HepG2 (cell line): Measurements from ENCODE around the gene TTF2.

ENCODE experiments used
- ATF2 ChIP-seq: sonication (generic); formaldehyde crosslinking; IDR thresholded peaks from 2 replicates; pipeline ENCODE4 v1.4.0; 2020; ENCODE audit warnings: missing genetic modification reagents
- CTCF ChIP-seq: sonication (generic); formaldehyde crosslinking; IDR thresholded peaks from 2 replicates; pipeline ENCODE4 v1.5.0; 2020; ENCODE audit warnings: mild to moderate bottlenecking, missing genetic modification reagents, moderate library complexity
- REST ChIP-seq, 2 experiments: IDR thresholded peaks; 2 replicates each; pipeline ENCODE4 v1.6.1; 2011 to 2012; ENCODE audit warnings: low read length in 2 of 2, borderline replicate concordance in 1 of 2, low read depth in 1 of 2, mild to moderate bottlenecking in 1 of 2, moderate library complexity in 1 of 2
- ZFX ChIP-seq: sonication (generic); formaldehyde crosslinking; IDR thresholded peaks from 2 replicates; pipeline ENCODE4 v1.4.0; 2020; ENCODE audit warnings: mild to moderate bottlenecking, low read depth, missing genetic modification reagents, moderate library complexity
- ZNF446 ChIP-seq: sonication (generic); formaldehyde crosslinking; IDR thresholded peaks from 2 replicates; pipeline ENCODE4 v1.5.0; 2020; ENCODE audit warnings: mild to moderate bottlenecking, missing genetic modification reagents
- ZNF567 ChIP-seq: sonication (generic); formaldehyde crosslinking; IDR thresholded peaks from 2 replicates; pipeline ENCODE4 v1.8.1; 2023; ENCODE audit warnings: mild to moderate bottlenecking, missing genetic modification reagents, borderline replicate concordance
- ZNF784 ChIP-seq: sonication (generic); formaldehyde crosslinking; IDR thresholded peaks from 2 replicates; pipeline ENCODE4 v1.5.1; 2020; ENCODE audit warnings: missing genetic modification reagents, mild to moderate bottlenecking, borderline replicate concordance

- TF ChIP-seq CTCF (no peak), REST (IDR thresholded peaks at IDR 0.05; ENCODE audit: borderline replicate concordance in 1 of 2, low read depth in 1 of 2, low read length in 2 of 2) (no peak), ZNF784 (CRISPR knock-in tag) (no peak), ZNF567 (CRISPR knock-in tag) (no peak), ZFX (CRISPR knock-in tag) (no peak), ZNF446 (CRISPR knock-in tag) (no peak), ATF2 (CRISPR knock-in tag) (no peak)
These were observed 64.5 kb downstream of the TTF2 start for GRCh38 chr1:117124661-117125060.
